ENCODE data around the gene FBXO5. TPM values are rescaled to one million over a fixed set of nuclear protein-coding genes. Genes with fewer than 3 reads are reported as not detected.

FBXO5 gene
- total RNA-seq, 1 donor from 2014 or later = 4.9 TPM

DNA sequence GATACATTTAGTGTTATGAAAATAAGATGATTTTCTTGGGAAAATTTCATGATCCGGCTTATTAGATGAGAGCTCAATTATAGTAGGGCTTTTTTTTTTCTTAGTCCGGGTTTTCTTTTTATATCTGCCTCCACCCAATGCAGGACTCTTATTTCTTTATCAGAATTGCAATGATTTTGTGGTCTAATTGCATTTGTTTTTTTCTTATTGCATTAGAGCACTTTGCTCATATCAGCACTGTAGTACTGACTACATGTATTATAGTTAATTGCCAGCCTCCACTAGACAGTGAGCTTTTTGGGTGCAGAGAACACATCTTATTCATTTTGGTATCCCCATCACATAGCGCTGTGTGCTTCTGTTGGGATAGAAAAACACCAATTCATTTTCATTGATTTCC is 50.0 kb downstream of the FBXO5 start:
- ATAC-seq (no peak), DNase-seq (no peak)
- no peaks in the 10 kb centered on the region for H3K27me3 ChIP-seq
- H3K4me1 ChIP-seq = no peaks in the 10 kb centered on the region
- no peak overlapping the region for H3K4me3 ChIP-seq
- H3K36me3 ChIP-seq = no peaks in the 10 kb centered on the region
- H3K9me3 ChIP-seq = no peaks in the 10 kb centered on the region
- TF ChIP-seq, protein P1, sequence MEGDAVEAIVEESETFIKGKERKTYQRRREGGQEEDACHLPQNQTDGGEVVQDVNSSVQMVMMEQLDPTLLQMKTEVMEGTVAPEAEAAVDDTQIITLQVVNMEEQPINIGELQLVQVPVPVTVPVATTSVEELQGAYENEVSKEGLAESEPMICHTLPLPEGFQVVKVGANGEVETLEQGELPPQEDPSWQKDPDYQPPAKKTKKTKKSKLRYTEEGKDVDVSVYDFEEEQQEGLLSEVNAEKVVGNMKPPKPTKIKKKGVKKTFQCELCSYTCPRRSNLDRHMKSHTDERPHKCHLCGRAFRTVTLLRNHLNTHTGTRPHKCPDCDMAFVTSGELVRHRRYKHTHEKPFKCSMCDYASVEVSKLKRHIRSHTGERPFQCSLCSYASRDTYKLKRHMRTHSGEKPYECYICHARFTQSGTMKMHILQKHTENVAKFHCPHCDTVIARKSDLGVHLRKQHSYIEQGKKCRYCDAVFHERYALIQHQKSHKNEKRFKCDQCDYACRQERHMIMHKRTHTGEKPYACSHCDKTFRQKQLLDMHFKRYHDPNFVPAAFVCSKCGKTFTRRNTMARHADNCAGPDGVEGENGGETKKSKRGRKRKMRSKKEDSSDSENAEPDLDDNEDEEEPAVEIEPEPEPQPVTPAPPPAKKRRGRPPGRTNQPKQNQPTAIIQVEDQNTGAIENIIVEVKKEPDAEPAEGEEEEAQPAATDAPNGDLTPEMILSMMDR (IDR thresholded peaks at IDR 0.05) = no peak
- intact Hi-C loops (cut with DNase I) = no loop called here
- no peak overlapping the region for H3K27ac ChIP-seq

DNA sequence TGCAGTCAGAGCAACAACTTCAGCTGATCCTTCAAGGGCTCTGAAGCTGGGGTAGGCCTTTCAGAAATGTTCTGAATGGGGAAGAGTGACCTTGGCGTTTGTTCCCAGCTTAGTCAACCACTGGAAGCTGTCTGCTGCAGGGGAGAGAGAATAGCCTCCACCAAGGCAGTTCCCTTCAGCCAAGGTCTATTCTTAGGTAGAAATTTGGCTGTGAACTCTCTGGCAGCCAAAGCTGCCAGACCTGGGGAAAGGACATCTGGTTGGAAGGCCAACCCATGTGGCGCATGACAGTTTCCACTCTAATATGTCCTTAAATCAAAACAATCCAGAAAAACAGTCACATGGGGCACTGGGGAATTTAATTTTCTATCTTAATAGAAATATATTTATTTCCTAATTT is 60.1 kb downstream of the FBXO5 start:
- Histone ChIP-seq H3K36me3 (no peaks in the 10 kb centered on the region), H3K4me1 (no peaks in the 10 kb centered on the region), H3K4me3 (no peak overlapping the region), H3K9me3 (no peaks in the 10 kb centered on the region), H3K27me3 (no peaks in the 10 kb centered on the region), H3K27ac (no peak overlapping the region)
- ATAC-seq (no peak), DNase-seq (no peak)
- TF ChIP-seq, protein P1 (IDR thresholded peaks at IDR 0.05) = no peak
- intact Hi-C loops (cut with DNase I) = no loop called here

Other genes starting within 250 kb of the FBXO5 start
- 1.6 TPM for gene VIP, start 232.2 kb downstream of the FBXO5 start, total RNA-seq
- 17.9 TPM for gene MTRF1L, start 19.7 kb upstream of the FBXO5 start, total RNA-seq
- 0.26 TPM for gene RGS17, start 148.2 kb upstream of the FBXO5 start, total RNA-seq

Data from upper lobe of right lung (tissue), 1 donor.